ENCODE data around the gene SPIN1.

GRCh38 chr9:88390371-88390990 lies 2.2 kb downstream of the SPIN1 start:
- TF ChIP-seq CTCF (conservative IDR thresholded peaks at IDR 0.05): no peak
- no peak for TF ChIP-seq ZFX (IDR thresholded peaks at IDR 0.05)

All from C4-2B (cell line).